ENCODE results near the gene UACA. TPM values are rescaled to one million over a fixed set of nuclear protein-coding genes. Genes with fewer than 3 reads are reported as not detected.

Gene UACA
- total and polyA plus RNA-seq, 2 of the 8 experiments (the other 6 are each of a cell fraction or from before 2014, with no cell fraction given): 28.6 to 38.9 TPM

GRCh38 chr15:70633103-70633831, 130.1 kb downstream of the UACA start:
- peak overlapping the region; percentile 74; the same call in 1 of the 2 replicates for H2BK20ac ChIP-seq (ENCODE audit: low read length)
- no peaks in the 10 kb centered on the region for H3K79me2 ChIP-seq (ENCODE audit: control insufficient read depth in 1 of 2, insufficient read depth in 2 of 2, low read length in 2 of 2)
- no peaks in the 10 kb centered on the region for H3K9me3 ChIP-seq (ENCODE audit: insufficient read depth in 2 of 2, low read depth in 1 of 2, low read length in 1 of 2)
- no peak overlapping the region for H2BK120ac ChIP-seq (replicated peaks; ENCODE audit: low read depth, low read length)
- H3K79me1 ChIP-seq (ENCODE audit: low read depth, low read length): no peaks in the 10 kb centered on the region
- WGBS, 2 experiments (ENCODE audit: extremely low coverage in 1 of 2, insufficient coverage in 1 of 2, insufficient read length in 1 of 2, insufficient replicate concordance in 2 of 2, low coverage in 1 of 2, low lambda C conversion rate in 2 of 2, missing lambda C conversion rate in 1 of 2): 31% methylated on average over 12 of the region's 12 CpGs; no CpG with 5 or more reads in 1 of the 2 experiments
- peaks cover 0 to 2% (median 0%) of the 10 kb centered on the region in 4 experiments; a peak in 2 of 7 replicates for H3K27me3 ChIP-seq (replicated peaks in 1 of 4; ENCODE audit: control insufficient read depth in 3 of 4, extremely low read depth in 1 of 4, insufficient read depth in 3 of 4, low read length in 3 of 4)
- no peaks in the 10 kb centered on the region for H4K20me1 ChIP-seq (replicated peaks in 1 of 2; ENCODE audit: control insufficient read depth in 1 of 2, insufficient read depth in 2 of 2, low read length in 2 of 2)
- H4K8ac ChIP-seq (ENCODE audit: extremely low read depth, insufficient read depth, low read length): no peak overlapping the region
- H3K14ac ChIP-seq (ENCODE audit: insufficient read length): no peak overlapping the region
- peak overlapping the region; percentile 3; the same call in 1 of the 2 replicates for H2BK5ac ChIP-seq (ENCODE audit: low read depth, low read length)
- H2BK15ac ChIP-seq (ENCODE audit: low read length): no peak overlapping the region
- H3K23me2 ChIP-seq (ENCODE audit: low read depth, low read length): no peaks in the 10 kb centered on the region; the same call in 1 of the 2 replicates
- H4K5ac ChIP-seq (ENCODE audit: insufficient read length, low read depth, low read length): peak overlapping the region; percentile 18
- no peak overlapping the region for H3K9ac ChIP-seq (replicated peaks in 1 of 4; ENCODE audit: extremely low read depth in 1 of 4, low read depth in 3 of 4, low read length in 3 of 4)
- H3K18ac ChIP-seq (ENCODE audit: extremely low read depth, low read length): peak overlapping the region; percentile 15; the same call in 1 of the 2 replicates
- no peak overlapping the region for H2AK5ac ChIP-seq (ENCODE audit: low read depth, low read length)
- H2AFZ ChIP-seq (ENCODE audit: low read length): 0 out of 2 replicates have a peak overlapping the region, but pooled peaks have one; percentile 25
- peaks cover 20 to 36% (median 24%) of the 10 kb centered on the region in 4 experiments for H3K4me1 ChIP-seq (replicated peaks in 1 of 4; ENCODE audit: control insufficient read depth in 3 of 4, insufficient read depth in 4 of 4, low read length in 3 of 4)
- no peak overlapping the region for H3K4ac ChIP-seq (replicated peaks; ENCODE audit: insufficient read length, low read depth, low read length)
- ChIA-PET CTCF (ENCODE audit: partially characterized antibody) (interaction anchor here (1.3 to 4.9 kb wide), 4 partner anchors 9 to 64 kb away, joined by 3 to 28 read pairs (median 6); no protein-coding TSS in a partner anchor), POLR2A (ENCODE audit: partially characterized antibody) (interaction anchor here (0.7 kb wide), 1 partner anchor 281 kb away, joined by 5 read pairs; no protein-coding TSS in a partner anchor)
- no peak overlapping the region for H3K56ac ChIP-seq (replicated peaks; ENCODE audit: insufficient read length, low read depth, low read length)
- H4K91ac ChIP-seq (replicated peaks; ENCODE audit: insufficient read length, low read length): peak overlapping the region; percentile 8
- FAIRE-seq (peak; percentile 75), DNase-seq (ENCODE audit: low read depth in 1 of 2, low spot score in 2 of 2) (peak in 1 of 2 experiments; percentile 33)
- H2BK12ac ChIP-seq (ENCODE audit: low read depth, low read length): no peak overlapping the region
- H3K4me3 ChIP-seq (ENCODE audit: extremely low read depth in 1 of 4, insufficient read depth in 2 of 4, low read depth in 3 of 4, low read length in 4 of 4): peak overlapping the region in 1 of 4 experiments; percentile 14; a peak in 1 of 8 replicates
- H3K23ac ChIP-seq (ENCODE audit: insufficient read length): no peak overlapping the region
- H3K4me2 ChIP-seq (ENCODE audit: insufficient read depth in 1 of 2, low read depth in 2 of 2, low read length in 2 of 2): peak overlapping the region; percentile 47 to 65; a peak in 2 of 4 replicates
- 0 out of 2 replicates have a peak overlapping the region, but pooled peaks have one; percentile 26 for H3K27ac ChIP-seq (ENCODE audit: low read depth, low read length)
- H3K36me3 ChIP-seq (ENCODE audit: control insufficient read depth in 2 of 4, insufficient read depth in 4 of 4, low read length in 3 of 4): no peaks in the 10 kb centered on the region
- TF ChIP-seq EP300 (IDR thresholded peaks at IDR 0.05; ENCODE audit: borderline replicate concordance in 1 of 2, low read depth in 2 of 2, low read length in 2 of 2) (no peak), CEBPB (IDR thresholded peaks at IDR 0.05; ENCODE audit: low read depth, low read length) (no peak), TCF12 (IDR thresholded peaks at IDR 0.05; ENCODE audit: low read depth, low read length) (0 out of 2 replicates have a peak, but pooled peaks have one; percentile 53), TAF1 (IDR thresholded peaks at IDR 0.05; ENCODE audit: low read depth, low read length) (no peak), POU5F1 (IDR thresholded peaks at IDR 0.05; ENCODE audit: low read depth, low read length) (no peak), BCL11A (IDR thresholded peaks at IDR 0.05; ENCODE audit: low read depth in 2 of 2, low read length in 2 of 2) (no peak), E2F6 (IDR thresholded peaks at IDR 0.05) (peak; percentile 54; the same call in 1 of the 2 replicates), KDM5A (IDR thresholded peaks at IDR 0.05; ENCODE audit: low read length) (no peak), SUZ12 (IDR thresholded peaks at IDR 0.05; ENCODE audit: low read length) (no peak)
